SK-N-MC (cell line): ENCODE measurements around the gene MED27.
A peak's percentile ranks its signal among the peaks of the same experiment; 100 is the strongest.

ENCODE experiments used
- DNase-seq: peaks from one replicate; pipeline ENCODE4 v3.0.0-alpha.2; 2011; ENCODE audit warnings: low read depth, low spot score
- H3K27ac ChIP-seq: fragments of 200-600 bp; sonication (generic); 2 replicates; pipeline ENCODE4 v1.5.1; 2016; ENCODE audit warnings: mixed run types
- H3K36me3 ChIP-seq: fragments of 200-600 bp; sonication (generic); 2 replicates; pipeline ENCODE4 v1.6.1; 2017; ENCODE audit warnings: antibody characterized with exemption, low read length, mixed read lengths; ENCODE audit not compliant: insufficient read depth
- H3K4me3 ChIP-seq: fragments of 200-600 bp; sonication (generic); 2 replicates; pipeline ENCODE4 v1.5.1; 2016
- H3K9ac ChIP-seq: fragments of 200-600 bp; sonication (generic); 2 replicates; pipeline ENCODE4 v1.8.0; 2017; ENCODE audit warnings: mixed run types, mixed read lengths; ENCODE audit not compliant: insufficient read length
- H3K9me3 ChIP-seq: fragments of 200-600 bp; sonication (generic); 2 replicates; pipeline ENCODE4 v1.6.1; 2017; ENCODE audit warnings: low read depth, mild to moderate bottlenecking, antibody characterized with exemption, low read length, moderate library complexity, mixed read lengths
- EZH2 ChIP-seq: fragments of 200-600 bp; sonication (generic); IDR thresholded peaks from one replicate; pipeline ENCODE4 v1.6.1; 2017; ENCODE audit warnings: antibody characterized with exemption
- FOXP2 ChIP-seq: optimal IDR thresholded peaks from 2 replicates; pipeline ENCODE3; 2011; ENCODE audit warnings: mild to moderate bottlenecking, moderate library complexity; ENCODE audit not compliant: insufficient read depth; ENCODE audit errors: extremely low read length, control extremely low read depth
- POLR2AphosphoS5 ChIP-seq: IDR thresholded peaks from 2 replicates; pipeline ENCODE4 v1.6.1; 2012; ENCODE audit warnings: mild to moderate bottlenecking, low read depth, low read length, borderline replicate concordance

MED27 gene

DNA sequence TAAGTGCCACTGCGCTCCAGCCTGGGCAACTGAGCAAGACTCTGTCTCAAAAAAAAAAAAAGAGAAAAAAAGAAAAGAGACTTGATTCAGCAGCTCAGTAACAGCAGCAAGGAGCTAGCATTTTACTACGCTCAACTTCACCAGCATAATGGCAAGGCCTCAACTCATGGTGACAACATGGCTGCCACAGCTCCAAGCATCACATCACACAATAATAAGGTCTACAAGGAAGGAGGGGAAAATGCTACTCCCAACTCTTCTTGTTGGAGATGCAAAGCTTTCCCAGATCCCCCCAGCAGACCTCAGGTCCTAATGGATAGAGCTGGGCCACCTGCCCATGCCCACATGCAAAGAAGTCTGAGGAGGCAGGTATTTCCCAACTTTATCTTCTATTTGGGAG is 253.6 kb downstream of the MED27 start:
- no peak overlapping the region for H3K27ac ChIP-seq
- TF ChIP-seq FOXP2 (no peak), EZH2 (no peak), POLR2AphosphoS5 (no peak)

DNA sequence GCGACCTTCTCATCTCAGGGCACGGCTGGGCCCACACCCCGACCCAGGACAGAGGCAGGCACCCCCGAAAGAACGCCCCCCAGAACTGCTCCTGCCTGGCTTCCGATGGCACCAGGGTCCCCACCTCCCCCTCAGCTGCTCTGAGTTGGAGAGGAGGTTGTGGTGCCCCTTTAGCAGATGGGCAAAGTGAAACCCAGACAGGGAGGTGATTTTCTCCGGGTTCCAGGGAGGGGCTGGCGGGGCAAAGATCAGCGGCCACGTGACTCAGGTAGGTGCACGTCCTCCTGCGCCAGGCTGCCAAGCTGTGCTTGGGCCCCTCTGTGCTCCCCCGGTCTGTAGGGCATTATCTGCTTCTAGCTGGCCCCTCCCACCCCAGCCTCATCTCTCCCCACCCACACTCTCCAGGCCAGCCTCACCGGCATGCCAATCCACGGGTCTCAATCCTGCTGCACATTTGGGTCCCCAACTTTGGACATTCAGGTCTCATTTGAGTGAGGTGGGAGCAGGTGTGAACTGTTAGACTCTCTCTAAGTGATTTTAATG is 254.6 kb downstream of the MED27 start:
- Histone ChIP-seq H3K9me3 (no peaks in the 10 kb centered on the region), H3K27ac (no peak overlapping the region), H3K9ac (no peak overlapping the region), H3K36me3 (no peaks in the 10 kb centered on the region), H3K4me3 (no peak overlapping the region)
- no peak for DNase-seq
- TF ChIP-seq FOXP2, result no peak
- TF ChIP-seq EZH2, result no peak
- TF ChIP-seq POLR2AphosphoS5, result no peak

More for the DNA sequence above, 253.6 kb downstream of the MED27 start:
- Histone ChIP-seq H3K9me3 (no peaks in the 10 kb centered on the region), H3K36me3 (no peaks in the 10 kb centered on the region), H3K9ac (no peak overlapping the region), H3K4me3 (no peak overlapping the region)
- no peak for DNase-seq

DNA sequence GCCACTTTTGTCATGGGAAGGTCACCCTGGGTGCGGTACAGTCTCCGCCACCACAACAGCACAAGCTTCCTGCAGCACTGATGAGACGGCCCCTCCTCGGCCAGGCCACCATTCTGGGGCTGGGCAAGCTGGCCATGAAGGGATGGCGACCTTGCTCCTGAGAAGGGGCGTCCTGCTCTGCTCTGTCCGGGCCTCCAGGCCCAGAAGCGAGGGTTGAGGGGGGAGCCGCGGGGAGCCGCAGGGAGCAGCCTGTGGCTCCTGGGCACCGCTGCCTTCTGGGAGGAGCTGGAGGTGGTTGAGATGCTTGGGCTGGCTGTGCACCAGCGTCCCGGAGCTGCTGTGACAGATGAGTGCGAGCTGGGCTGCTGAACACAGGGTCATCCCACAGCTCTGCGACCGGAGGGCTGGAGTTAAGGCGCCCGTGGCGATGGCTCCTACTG is 255.5 kb downstream of the MED27 start:
- H3K36me3 ChIP-seq, result no peaks in the 10 kb centered on the region
- no peak overlapping the region for H3K9ac ChIP-seq
- no peak for TF ChIP-seq POLR2AphosphoS5
- TF ChIP-seq FOXP2, result no peak
- no peak for TF ChIP-seq EZH2
- H3K4me3 ChIP-seq, result no peak overlapping the region
- DNase-seq, result no peak
- H3K27ac ChIP-seq, result no peak overlapping the region
- H3K9me3 ChIP-seq, result no peaks in the 10 kb centered on the region

DNA sequence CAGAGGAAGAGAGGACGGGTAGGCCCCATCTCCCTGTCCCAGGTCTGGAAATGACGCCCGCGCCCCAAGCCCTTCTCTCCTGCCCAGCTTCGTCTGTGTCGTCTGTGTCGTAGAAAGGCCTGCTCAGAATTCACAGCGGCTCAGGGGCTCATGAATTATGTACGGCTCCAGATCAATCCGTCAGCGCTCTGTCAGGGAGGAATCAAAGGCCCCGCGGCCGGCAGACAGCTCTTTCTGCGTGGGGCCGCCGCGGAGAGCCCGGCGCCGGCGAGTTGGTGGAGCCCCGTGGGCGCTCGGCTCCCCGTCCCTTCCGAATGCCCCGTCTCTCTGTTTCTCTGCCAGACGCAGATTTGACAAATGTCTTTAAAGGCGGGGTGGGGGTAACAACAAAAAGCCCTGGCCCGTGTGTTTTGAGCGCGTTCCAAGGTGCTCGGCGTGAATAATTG is 255.9 kb downstream of the MED27 start:
- H3K4me3 ChIP-seq, result no peak overlapping the region
- H3K9me3 ChIP-seq, result no peaks in the 10 kb centered on the region
- DNase-seq, result no peak
- H3K36me3 ChIP-seq, result no peaks in the 10 kb centered on the region
- H3K27ac ChIP-seq, result no peak overlapping the region
- TF ChIP-seq FOXP2 (no peak), POLR2AphosphoS5 (no peak), EZH2 (peak; percentile 52)
- no peak overlapping the region for H3K9ac ChIP-seq

DNA sequence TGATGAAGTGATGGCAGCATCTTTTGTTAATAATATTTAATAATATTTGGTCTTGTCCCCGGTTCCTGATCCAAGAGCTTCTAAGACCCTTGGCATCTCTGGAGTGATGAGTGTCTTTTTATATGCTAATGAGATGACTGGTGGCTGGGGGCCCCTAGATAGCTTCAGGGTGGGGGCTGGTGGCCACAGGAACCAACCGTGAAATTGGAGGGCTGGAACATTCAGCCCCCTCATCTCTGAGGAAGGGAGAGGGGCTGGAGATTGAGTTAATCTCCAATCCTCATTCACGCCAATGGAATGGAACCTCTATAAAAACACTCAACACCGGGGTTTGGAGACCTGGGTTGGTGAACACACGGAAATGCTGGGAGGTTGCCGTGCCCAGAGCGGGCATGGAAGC is 261.6 kb downstream of the MED27 start:
- TF ChIP-seq FOXP2, result no peak
- no peak for TF ChIP-seq EZH2
- no peak for TF ChIP-seq POLR2AphosphoS5
- no peaks in the 10 kb centered on the region for H3K9me3 ChIP-seq

DNA sequence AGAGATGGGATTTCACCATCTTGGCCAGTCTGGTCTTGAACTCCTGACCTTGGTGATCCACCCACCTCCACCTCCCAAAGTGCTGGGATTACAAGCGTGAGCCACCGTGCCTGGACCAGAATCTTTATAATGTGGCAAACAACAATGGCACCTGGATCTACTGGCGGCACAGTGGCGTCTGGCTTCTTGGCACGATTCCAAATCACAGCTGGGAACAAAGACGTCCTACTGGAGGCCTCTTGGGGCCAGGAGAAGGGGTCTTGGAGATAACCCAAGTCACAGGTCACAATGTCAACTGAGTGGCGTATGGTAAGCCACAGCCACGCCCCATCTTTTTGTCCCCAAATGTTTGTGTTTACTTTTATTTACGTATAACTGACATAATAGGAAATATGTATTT is 262.0 kb downstream of the MED27 start:
- Histone ChIP-seq H3K27ac (no peak overlapping the region), H3K9ac (no peak overlapping the region), H3K9me3 (no peaks in the 10 kb centered on the region), H3K4me3 (no peak overlapping the region), H3K36me3 (no peaks in the 10 kb centered on the region)
- no peak for TF ChIP-seq POLR2AphosphoS5
- no peak for TF ChIP-seq EZH2
- TF ChIP-seq FOXP2, result no peak
- DNase-seq, result no peak

More for the DNA sequence above, 261.6 kb downstream of the MED27 start:
- Histone ChIP-seq H3K4me3 (no peak overlapping the region), H3K36me3 (no peaks in the 10 kb centered on the region), H3K9ac (no peak overlapping the region), H3K27ac (no peak overlapping the region)
- DNase-seq, result no peak

DNA sequence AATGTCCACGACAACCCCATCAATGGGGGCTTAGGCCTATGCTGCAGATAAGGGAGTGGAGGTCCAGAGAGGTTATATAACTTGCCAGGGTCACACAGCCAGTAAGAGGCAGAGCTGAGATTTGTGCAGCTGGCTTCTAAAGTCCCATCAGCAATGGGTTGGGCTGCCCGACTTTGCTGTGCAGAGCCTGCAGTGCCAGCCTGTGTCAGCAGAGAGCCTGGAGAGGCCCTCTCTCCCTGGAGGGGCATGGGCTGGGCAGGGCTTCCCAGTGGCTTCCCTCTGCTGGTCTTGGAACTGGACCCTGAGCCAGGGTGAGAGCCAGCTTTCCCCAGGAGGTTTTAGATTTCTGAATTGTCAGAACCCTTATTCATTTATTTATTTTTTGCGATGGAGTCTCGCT is 262.6 kb downstream of the MED27 start:
- Histone ChIP-seq H3K36me3 (no peaks in the 10 kb centered on the region), H3K9me3 (no peaks in the 10 kb centered on the region), H3K27ac (no peak overlapping the region), H3K4me3 (no peak overlapping the region), H3K9ac (no peak overlapping the region)
- TF ChIP-seq POLR2AphosphoS5 (no peak), EZH2 (no peak), FOXP2 (no peak)
- DNase-seq, result no peak

DNA sequence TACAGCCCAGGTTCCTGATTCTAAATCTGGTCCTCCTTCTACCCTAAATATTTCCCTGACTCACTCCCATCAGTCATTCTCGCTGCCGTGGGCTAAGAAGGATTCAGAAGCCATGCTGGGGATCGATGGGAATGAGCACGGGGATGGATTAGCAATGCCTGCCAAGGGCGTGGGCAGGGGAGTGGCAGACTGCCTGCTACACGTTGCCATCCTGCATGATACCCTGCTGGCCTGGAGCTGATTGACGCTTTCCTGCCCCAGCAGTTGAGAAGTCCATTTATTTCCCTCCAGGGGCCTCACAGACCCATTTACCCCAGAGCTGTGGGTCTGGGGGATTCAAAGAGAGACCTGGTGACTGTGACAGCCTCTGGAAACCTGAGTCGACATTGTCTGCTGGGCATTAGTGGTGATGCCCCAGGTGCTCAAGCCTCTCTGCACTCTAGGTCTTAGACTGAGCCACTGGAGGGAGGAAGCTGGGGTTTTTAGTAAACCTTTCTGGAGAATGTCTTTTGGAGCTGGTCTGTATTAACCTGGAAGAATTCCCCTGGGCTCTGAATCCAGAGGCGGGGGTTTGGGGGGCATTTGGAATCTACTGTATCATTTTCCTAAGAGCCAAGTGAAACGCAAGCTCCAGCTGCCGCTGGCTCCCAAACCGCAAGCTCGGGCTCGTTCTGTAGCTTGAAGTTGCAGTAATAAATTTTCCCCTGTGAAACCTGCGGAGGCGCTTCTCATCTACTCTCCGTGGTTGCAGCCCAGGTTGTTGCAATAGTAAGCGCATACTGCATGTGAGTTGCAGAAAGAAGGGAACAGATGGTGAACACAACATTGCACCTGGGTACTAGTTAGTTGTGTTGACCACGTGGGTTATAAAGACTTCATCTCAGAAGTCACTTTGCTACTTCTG is 263.4 kb downstream of the MED27 start:
- no peak for TF ChIP-seq FOXP2
- TF ChIP-seq POLR2AphosphoS5, result no peak
- TF ChIP-seq EZH2, result no peak
- H3K36me3 ChIP-seq, result no peaks in the 10 kb centered on the region
- no peak for DNase-seq
- H3K4me3 ChIP-seq, result no peak overlapping the region
- no peak overlapping the region for H3K27ac ChIP-seq
- no peak overlapping the region for H3K9ac ChIP-seq
- H3K9me3 ChIP-seq, result no peaks in the 10 kb centered on the region
